GM23338 (cell line): ENCODE data around the gene EXOC6B. TPM values are rescaled to one million over a fixed set of nuclear protein-coding genes. Genes with fewer than 3 reads are reported as not detected.

Source experiments
- ATAC-seq: fragments of 200-7000 bp; cut with Tn5 transposase; 3 replicates; pipeline ENCODE4 v1.9.1; 2020
- DNase-seq: peaks from one replicate; pipeline ENCODE4 v3.0.0-alpha.2; 2015; ENCODE audit warnings: low spot score
- H2AFZ ChIP-seq: fragments of 200-600 bp; sonication (generic); 2 replicates; pipeline ENCODE4 v1.8.0; 2016; ENCODE audit warnings: antibody characterized with exemption, mild to moderate bottlenecking, moderate library complexity
- H3F3A ChIP-seq: fragments of 200-600 bp; sonication (generic); replicated peaks from 2 replicates; pipeline ENCODE4 v1.8.0; 2017; ENCODE audit warnings: antibody characterized with exemption, mixed run types, low read depth
- H3K27ac ChIP-seq: fragments of 200-600 bp; sonication (generic); 2 replicates; pipeline ENCODE4 v1.6.1; 2016; ENCODE audit warnings: low read depth
- H3K27me3 ChIP-seq: fragments of 200-600 bp; sonication (generic); 2 replicates; pipeline ENCODE4 v1.8.0; 2016; ENCODE audit warnings: mild to moderate bottlenecking, mixed run types, moderate library complexity; ENCODE audit not compliant: insufficient read depth
- H3K36me3 ChIP-seq: fragments of 200-600 bp; sonication (generic); 2 replicates; pipeline ENCODE4 v1.8.0; 2016; ENCODE audit warnings: mild to moderate bottlenecking; ENCODE audit not compliant: insufficient read depth
- H3K4me1 ChIP-seq: fragments of 200-600 bp; sonication (generic); 2 replicates; pipeline ENCODE4 v1.8.0; 2016; ENCODE audit warnings: mild to moderate bottlenecking, moderate library complexity; ENCODE audit not compliant: insufficient read depth
- H3K4me2 ChIP-seq: fragments of 200-600 bp; sonication (generic); 2 replicates; pipeline ENCODE4 v1.7.1; 2017; ENCODE audit warnings: mixed run types
- H3K4me3 ChIP-seq: fragments of 200-600 bp; sonication (generic); 2 replicates; pipeline ENCODE4 v1.6.1; 2016; ENCODE audit warnings: mixed run types
- H3K79me2 ChIP-seq: fragments of 200-600 bp; sonication (generic); replicated peaks from 2 replicates; pipeline ENCODE4 v1.8.0; 2017; ENCODE audit warnings: mild to moderate bottlenecking; ENCODE audit not compliant: insufficient read depth
- H3K9me2 ChIP-seq: fragments of 200-600 bp; sonication (generic); 2 replicates; pipeline ENCODE4 v1.8.0; 2017; ENCODE audit not compliant: insufficient read depth
- H4K20me1 ChIP-seq: fragments of 200-600 bp; sonication (generic); replicated peaks from 2 replicates; pipeline ENCODE4 v1.8.0; 2017; ENCODE audit warnings: mild to moderate bottlenecking; ENCODE audit not compliant: insufficient read depth
- H3K27ac Mint-ChIP-seq: 2 replicates; pipeline ENCODE4 v1.8.0; 2020; ENCODE audit warnings: inconsistent platforms, mild to moderate bottlenecking, moderate library complexity, mixed read lengths
- H3K27me3 Mint-ChIP-seq: 3 replicates; pipeline ENCODE4 v1.8.0; 2022; ENCODE audit warnings: low read depth, mild to moderate bottlenecking, moderate library complexity, mixed read lengths, inconsistent platforms; ENCODE audit not compliant: insufficient read depth, poor library complexity
- H3K36me3 Mint-ChIP-seq: 3 replicates; pipeline ENCODE4 v1.8.0; 2021; ENCODE audit warnings: low read depth, mild to moderate bottlenecking, inconsistent platforms, moderate library complexity, mixed read lengths
- H3K4me1 Mint-ChIP-seq: 3 replicates; pipeline ENCODE4 v1.8.0; 2020; ENCODE audit warnings: mild to moderate bottlenecking, inconsistent platforms, mixed read lengths
- H3K4me3 Mint-ChIP-seq: 3 replicates; pipeline ENCODE4 v1.8.0; 2021; ENCODE audit warnings: moderate library complexity, mild to moderate bottlenecking, inconsistent platforms, mixed read lengths
- H3K9me3 Mint-ChIP-seq: 3 replicates; pipeline ENCODE4 v1.8.0; 2020; ENCODE audit warnings: moderate library complexity, mild to moderate bottlenecking, inconsistent platforms, mixed read lengths
- CREB1 ChIP-seq: fragments of 250-450 bp; sonication (Bioruptor Pico); IDR thresholded peaks from 2 replicates; pipeline ENCODE4 v1.5.0; 2020; ENCODE audit warnings: low read depth, mild to moderate bottlenecking, moderate library complexity
- ETS1 ChIP-seq: IDR thresholded peaks from 2 replicates; pipeline ENCODE4 v1.6.1; 2016; ENCODE audit warnings: antibody characterized with exemption
- EZH2 ChIP-seq: fragments of 200-600 bp; sonication (generic); IDR thresholded peaks from one replicate; pipeline ENCODE4 v1.8.0; 2017; ENCODE audit warnings: antibody characterized with exemption, mild to moderate bottlenecking, low read depth; ENCODE audit not compliant: unreplicated experiment
- EZH2phosphoT487 ChIP-seq: fragments of 200-600 bp; sonication (generic); IDR thresholded peaks from one replicate; pipeline ENCODE4 v1.8.1; 2018; ENCODE audit warnings: antibody characterized with exemption; ENCODE audit not compliant: unreplicated experiment
- JUNB ChIP-seq: IDR thresholded peaks from one replicate; pipeline ENCODE4 v1.6.1; 2016; ENCODE audit warnings: antibody characterized with exemption; ENCODE audit not compliant: unreplicated experiment
- NANOG ChIP-seq: IDR thresholded peaks from 2 replicates; pipeline ENCODE4 v1.6.1; 2016; ENCODE audit warnings: antibody characterized with exemption, borderline replicate concordance
- POLR2AphosphoS5 ChIP-seq: IDR thresholded peaks from 2 replicates; pipeline ENCODE4 v1.6.1; 2016; ENCODE audit warnings: antibody characterized with exemption, low read depth
- REST ChIP-seq: IDR thresholded peaks from one replicate; pipeline ENCODE4 v1.6.1; 2018; ENCODE audit warnings: antibody characterized with exemption; ENCODE audit not compliant: unreplicated experiment
- STAT1 ChIP-seq: IDR thresholded peaks from one replicate; pipeline ENCODE4 v1.6.1; 2016; ENCODE audit warnings: antibody characterized with exemption; ENCODE audit not compliant: unreplicated experiment
- ZNF114 ChIP-seq: fragments of 250-450 bp; sonication (Bioruptor Pico); IDR thresholded peaks from 2 replicates; pipeline ENCODE4 v1.5.0; 2020; ENCODE audit warnings: mild to moderate bottlenecking, moderate library complexity
- ZNF331 ChIP-seq: fragments of 250-450 bp; sonication (Bioruptor Pico); IDR thresholded peaks from 2 replicates; pipeline ENCODE4 v1.5.0; 2020; ENCODE audit warnings: low read depth, mild to moderate bottlenecking, moderate library complexity
- ZNF462 ChIP-seq: fragments of 250-450 bp; sonication (Bioruptor Pico); IDR thresholded peaks from 2 replicates; pipeline ENCODE4 v1.5.0; 2020; ENCODE audit warnings: mild to moderate bottlenecking, moderate library complexity
- polyA plus RNA-seq: library from polyadenylated mRNA; unstranded; fragments of >200 nt; fragmentation: Nextera tagmentation; extraction: Ambion mirVana; gene quantifications from 2 replicates; pipeline ENCODE4 v1.2.1, GENCODE V29; 2016
- total RNA-seq: library from RNA; depleted of rRNA; stranded (reverse); fragments of >200 nt; shearing (Covaris generic); gene quantifications from 2 replicates; pipeline ENCODE4 v1.2.3, GENCODE V29; 2014
- TF ChIP-seq, protein P1 (sequence below), 2 experiments: fragments of 200-600 bp in 1 of 2; sonication (generic) in 1 of 2; conservative IDR thresholded peaks; 2 replicates each; pipeline versions ENCODE4 v1.5.1 to v1.6.1; 2016 to 2017; ENCODE audit warnings: antibody characterized with exemption in 2 of 2, low read depth in 2 of 2, mild to moderate bottlenecking in 2 of 2, moderate library complexity in 1 of 2

Gene EXOC6B
- total and polyA plus RNA-seq, 2 experiments from 2014 or later, result 7.2 to 45.9 TPM

GRCh38 chr2:72183016-72183415 is 642.8 kb downstream of the EXOC6B start:
- H3F3A ChIP-seq, result no peaks in the 10 kb centered on the region
- H3K9me2 ChIP-seq, result no peaks in the 10 kb centered on the region
- H3K36me3 Mint-ChIP-seq, result peaks cover 7% of the 10 kb centered on the region
- H2AFZ ChIP-seq, result no peak overlapping the region
- peaks cover 5% of the 10 kb centered on the region; the same call in 2 of the 3 replicates for H3K9me3 Mint-ChIP-seq
- ATAC-seq, result no peak
- no peaks in the 10 kb centered on the region; the same call in 1 of the 2 replicates for H4K20me1 ChIP-seq
- H3K4me1 ChIP-seq, result no peaks in the 10 kb centered on the region
- no peak overlapping the region for H3K4me2 ChIP-seq
- H3K4me3 Mint-ChIP-seq, result no peak overlapping the region
- H3K36me3 ChIP-seq, result no peaks in the 10 kb centered on the region
- no peaks in the 10 kb centered on the region for H3K27me3 ChIP-seq
- H3K27me3 Mint-ChIP-seq, result peaks cover 2% of the 10 kb centered on the region
- H3K4me3 ChIP-seq, result no peak overlapping the region
- no peak for TF ChIP-seq ZNF462
- no peak for TF ChIP-seq EZH2phosphoT487
- no peak for TF ChIP-seq CREB1
- TF ChIP-seq REST, result no peak
- TF ChIP-seq ZNF331 (CRISPR knock-in tag), result no peak
- TF ChIP-seq ETS1, result no peak
- TF ChIP-seq, protein P1, sequence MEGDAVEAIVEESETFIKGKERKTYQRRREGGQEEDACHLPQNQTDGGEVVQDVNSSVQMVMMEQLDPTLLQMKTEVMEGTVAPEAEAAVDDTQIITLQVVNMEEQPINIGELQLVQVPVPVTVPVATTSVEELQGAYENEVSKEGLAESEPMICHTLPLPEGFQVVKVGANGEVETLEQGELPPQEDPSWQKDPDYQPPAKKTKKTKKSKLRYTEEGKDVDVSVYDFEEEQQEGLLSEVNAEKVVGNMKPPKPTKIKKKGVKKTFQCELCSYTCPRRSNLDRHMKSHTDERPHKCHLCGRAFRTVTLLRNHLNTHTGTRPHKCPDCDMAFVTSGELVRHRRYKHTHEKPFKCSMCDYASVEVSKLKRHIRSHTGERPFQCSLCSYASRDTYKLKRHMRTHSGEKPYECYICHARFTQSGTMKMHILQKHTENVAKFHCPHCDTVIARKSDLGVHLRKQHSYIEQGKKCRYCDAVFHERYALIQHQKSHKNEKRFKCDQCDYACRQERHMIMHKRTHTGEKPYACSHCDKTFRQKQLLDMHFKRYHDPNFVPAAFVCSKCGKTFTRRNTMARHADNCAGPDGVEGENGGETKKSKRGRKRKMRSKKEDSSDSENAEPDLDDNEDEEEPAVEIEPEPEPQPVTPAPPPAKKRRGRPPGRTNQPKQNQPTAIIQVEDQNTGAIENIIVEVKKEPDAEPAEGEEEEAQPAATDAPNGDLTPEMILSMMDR (conservative IDR thresholded peaks at IDR 0.05; ENCODE audit: low read depth in 2 of 2), result no peak
- TF ChIP-seq EZH2, result no peak
- no peak for TF ChIP-seq ZNF114 (CRISPR knock-in tag)
- TF ChIP-seq NANOG, result no peak
- TF ChIP-seq STAT1, result no peak
- no peak for TF ChIP-seq POLR2AphosphoS5
- TF ChIP-seq JUNB, result no peak
- H3K27ac ChIP-seq, result no peak overlapping the region
- no peak overlapping the region for H3K27ac Mint-ChIP-seq
- H3K4me1 Mint-ChIP-seq, result no peaks in the 10 kb centered on the region
- no peaks in the 10 kb centered on the region for H3K79me2 ChIP-seq
- no peak for DNase-seq
